Measurements from ENCODE around the gene CEP89. TPM values are rescaled to one million over a fixed set of nuclear protein-coding genes. Genes with fewer than 3 reads are reported as not detected.

Gene CEP89
- total RNA-seq, 2 donors from 2014 or later: 35.6 to 40.4 TPM

DNA sequence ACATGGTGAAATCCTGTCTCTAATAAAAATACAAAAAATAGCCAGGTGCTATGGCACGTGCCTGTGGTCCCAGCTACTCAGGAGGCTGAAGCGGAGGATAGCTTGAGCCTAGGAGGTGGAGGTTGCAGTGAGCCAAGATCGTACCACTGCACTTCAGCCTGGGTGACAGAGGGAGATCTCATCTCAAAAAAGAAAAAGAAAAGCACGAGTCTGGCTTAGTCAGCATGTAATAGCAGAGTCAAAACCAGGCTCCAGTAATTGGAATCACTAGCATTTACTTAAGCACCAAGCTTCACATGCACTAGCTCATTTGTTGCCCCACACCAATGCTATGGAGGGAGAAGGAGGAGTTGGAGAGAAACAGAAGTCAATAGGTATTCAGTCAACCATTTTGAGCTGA lies 60.3 kb downstream of the CEP89 start:
- 99 to 100% methylated on average over 1 to 4 of the region's 4 CpGs for WGBS, 2 experiments (ENCODE audit: insufficient coverage in 1 of 2, insufficient read length in 1 of 2)
- peaks cover 50% of the 10 kb centered on the region for H3K36me3 ChIP-seq (ENCODE audit: control insufficient read depth, insufficient read depth, low read length)
- Mint-ChIP-seq H3K4me3 (no peak overlapping the region), H3K4me1 (no peaks in the 10 kb centered on the region), H3K9me3 (no peaks in the 10 kb centered on the region), H3K27me3 (ENCODE audit: insufficient read depth) (no peaks in the 10 kb centered on the region), H3K36me3 (ENCODE audit: low read depth) (peaks cover 43% of the 10 kb centered on the region), H3K27ac (no peak overlapping the region)
- H3K9ac ChIP-seq (ENCODE audit: extremely low read depth, low read length, poor library complexity, severe bottlenecking): no peak overlapping the region
- no peak overlapping the region for H3K4me3 ChIP-seq (ENCODE audit: low read length)
- H3K9me3 ChIP-seq (ENCODE audit: control insufficient read depth, low read length): no peaks in the 10 kb centered on the region
- TF ChIP-seq, protein P1, sequence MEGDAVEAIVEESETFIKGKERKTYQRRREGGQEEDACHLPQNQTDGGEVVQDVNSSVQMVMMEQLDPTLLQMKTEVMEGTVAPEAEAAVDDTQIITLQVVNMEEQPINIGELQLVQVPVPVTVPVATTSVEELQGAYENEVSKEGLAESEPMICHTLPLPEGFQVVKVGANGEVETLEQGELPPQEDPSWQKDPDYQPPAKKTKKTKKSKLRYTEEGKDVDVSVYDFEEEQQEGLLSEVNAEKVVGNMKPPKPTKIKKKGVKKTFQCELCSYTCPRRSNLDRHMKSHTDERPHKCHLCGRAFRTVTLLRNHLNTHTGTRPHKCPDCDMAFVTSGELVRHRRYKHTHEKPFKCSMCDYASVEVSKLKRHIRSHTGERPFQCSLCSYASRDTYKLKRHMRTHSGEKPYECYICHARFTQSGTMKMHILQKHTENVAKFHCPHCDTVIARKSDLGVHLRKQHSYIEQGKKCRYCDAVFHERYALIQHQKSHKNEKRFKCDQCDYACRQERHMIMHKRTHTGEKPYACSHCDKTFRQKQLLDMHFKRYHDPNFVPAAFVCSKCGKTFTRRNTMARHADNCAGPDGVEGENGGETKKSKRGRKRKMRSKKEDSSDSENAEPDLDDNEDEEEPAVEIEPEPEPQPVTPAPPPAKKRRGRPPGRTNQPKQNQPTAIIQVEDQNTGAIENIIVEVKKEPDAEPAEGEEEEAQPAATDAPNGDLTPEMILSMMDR (conservative IDR thresholded peaks at IDR 0.05): no peak
- no peaks in the 10 kb centered on the region for H3K4me1 ChIP-seq (ENCODE audit: control insufficient read depth, insufficient read depth, low read length)
- H3K27me3 ChIP-seq (ENCODE audit: control insufficient read depth, insufficient read depth, low read length, poor library complexity, severe bottlenecking): no peaks in the 10 kb centered on the region
- no peak overlapping the region for H3K27ac ChIP-seq (ENCODE audit: low read depth, low read length)
- DNase-seq: no peak

DNA sequence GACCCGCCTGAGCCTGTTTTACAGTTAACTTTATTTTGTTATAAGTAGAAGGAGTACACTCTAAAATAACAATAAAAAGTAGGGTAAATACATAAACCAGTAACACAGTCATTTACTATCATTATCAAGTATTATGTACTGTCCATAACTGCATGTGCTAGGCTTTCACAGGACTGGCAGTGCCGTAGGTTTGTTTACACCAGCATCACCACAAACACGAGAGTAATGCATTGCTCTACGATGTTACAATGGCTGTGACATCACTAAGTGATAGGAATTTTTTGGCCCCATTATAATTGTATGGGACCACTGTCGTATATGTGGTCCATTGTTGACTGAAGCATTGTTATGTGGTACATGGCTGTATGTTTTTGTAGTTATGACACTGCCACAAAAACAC lies 60.9 kb downstream of the CEP89 start:
- no peak overlapping the region for H3K9ac ChIP-seq (ENCODE audit: extremely low read depth, low read length, poor library complexity, severe bottlenecking)
- H3K27me3 Mint-ChIP-seq (ENCODE audit: insufficient read depth): no peaks in the 10 kb centered on the region
- H3K4me1 ChIP-seq (ENCODE audit: control insufficient read depth, insufficient read depth, low read length): no peaks in the 10 kb centered on the region
- WGBS, 2 experiments (ENCODE audit: insufficient coverage in 1 of 2, insufficient read length in 1 of 2): 92 to 96% methylated on average over 4 to 5 of the region's 5 CpGs
- H3K27ac ChIP-seq (ENCODE audit: low read depth, low read length): no peak overlapping the region
- H3K4me1 Mint-ChIP-seq: no peaks in the 10 kb centered on the region
- peaks cover 43% of the 10 kb centered on the region for H3K36me3 Mint-ChIP-seq (ENCODE audit: low read depth)
- H3K9me3 ChIP-seq (ENCODE audit: control insufficient read depth, low read length): peaks cover 3% of the 10 kb centered on the region
- H3K9me3 Mint-ChIP-seq: peaks cover 3% of the 10 kb centered on the region
- no peaks in the 10 kb centered on the region for H3K27me3 ChIP-seq (ENCODE audit: control insufficient read depth, insufficient read depth, low read length, poor library complexity, severe bottlenecking)
- no peak overlapping the region for H3K27ac Mint-ChIP-seq
- no peak for DNase-seq
- H3K4me3 Mint-ChIP-seq: no peak overlapping the region
- H3K36me3 ChIP-seq (ENCODE audit: control insufficient read depth, insufficient read depth, low read length): peaks cover 50% of the 10 kb centered on the region
- H3K4me3 ChIP-seq (ENCODE audit: low read length): no peak overlapping the region
- TF ChIP-seq, protein P1 (conservative IDR thresholded peaks at IDR 0.05): no peak

DNA sequence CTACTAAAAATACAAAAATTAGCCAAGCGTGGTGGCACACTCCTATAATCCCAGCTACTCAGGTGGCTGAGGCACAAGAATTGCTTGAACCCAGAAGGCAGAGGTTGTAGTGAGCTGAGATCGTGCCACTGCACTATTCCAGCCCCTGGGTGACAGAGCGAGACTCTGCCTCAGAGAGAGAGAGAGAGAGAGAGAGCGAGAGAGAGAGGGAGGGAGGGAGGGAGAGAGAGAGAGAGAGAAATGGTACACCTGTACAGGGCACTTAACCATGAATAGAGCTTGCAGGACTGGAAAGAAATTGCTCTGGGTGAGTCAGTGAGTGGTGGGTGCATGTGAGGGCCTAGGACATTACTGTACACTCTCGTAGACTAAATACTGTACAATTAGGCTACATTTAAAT lies 61.7 kb downstream of the CEP89 start:
- no peak overlapping the region for H3K9ac ChIP-seq (ENCODE audit: extremely low read depth, low read length, poor library complexity, severe bottlenecking)
- H3K27ac ChIP-seq (ENCODE audit: low read depth, low read length): no peak overlapping the region
- H3K27me3 ChIP-seq (ENCODE audit: control insufficient read depth, insufficient read depth, low read length, poor library complexity, severe bottlenecking): no peaks in the 10 kb centered on the region
- Mint-ChIP-seq H3K36me3 (ENCODE audit: low read depth) (peaks cover 48% of the 10 kb centered on the region), H3K27ac (no peak overlapping the region), H3K4me3 (no peak overlapping the region), H3K27me3 (ENCODE audit: insufficient read depth) (no peaks in the 10 kb centered on the region), H3K9me3 (peaks cover 4% of the 10 kb centered on the region), H3K4me1 (no peaks in the 10 kb centered on the region)
- no peaks in the 10 kb centered on the region for H3K4me1 ChIP-seq (ENCODE audit: control insufficient read depth, insufficient read depth, low read length)
- TF ChIP-seq, protein P1 (conservative IDR thresholded peaks at IDR 0.05): no peak
- peaks cover 46% of the 10 kb centered on the region for H3K36me3 ChIP-seq (ENCODE audit: control insufficient read depth, insufficient read depth, low read length)
- DNase-seq: no peak
- H3K9me3 ChIP-seq (ENCODE audit: control insufficient read depth, low read length): peaks cover 11% of the 10 kb centered on the region
- H3K4me3 ChIP-seq (ENCODE audit: low read length): no peak overlapping the region
- 94 to 100% methylated on average over 4 of the region's 5 CpGs for WGBS, 2 experiments (ENCODE audit: insufficient coverage in 1 of 2, insufficient read length in 1 of 2)
